Progenitor cell of endocrine pancreas (in vitro differentiated cells): ENCODE data around the gene SCARF2. TPM values are rescaled to one million over a fixed set of nuclear protein-coding genes. Genes with fewer than 3 reads are reported as not detected.

Experiments
- DNase-seq: peaks from one replicate; pipeline ENCODE4 v3.0.0; 2021; ENCODE audit warnings: low spot score; ENCODE audit not compliant: unreplicated experiment
- H3K27ac Mint-ChIP-seq: 2 replicates; pipeline ENCODE4 v1.8.0; 2021; ENCODE audit warnings: mild to moderate bottlenecking, moderate library complexity, mixed read lengths
- H3K27me3 Mint-ChIP-seq: 2 replicates; pipeline ENCODE4 v1.8.0; 2021; ENCODE audit warnings: mixed read lengths
- H3K36me3 Mint-ChIP-seq: 2 replicates; pipeline ENCODE4 v1.8.0; 2022; ENCODE audit warnings: mixed read lengths; ENCODE audit not compliant: insufficient read depth
- H3K4me1 Mint-ChIP-seq: 2 replicates; pipeline ENCODE4 v1.8.0; 2021; ENCODE audit warnings: low read depth, mixed read lengths
- H3K4me3 Mint-ChIP-seq: 2 replicates; pipeline ENCODE4 v1.8.0; 2021; ENCODE audit warnings: low read depth, mild to moderate bottlenecking, moderate library complexity, mixed read lengths
- H3K9me3 Mint-ChIP-seq: 2 replicates; pipeline ENCODE4 v1.8.0; 2021; ENCODE audit warnings: low read depth, mixed read lengths
- CTCF ChIP-seq: fragments of 200-600 bp; sonication (generic); IDR thresholded peaks from one replicate; pipeline ENCODE4 v1.5.0; 2021; ENCODE audit warnings: antibody characterized with exemption, mild to moderate bottlenecking; ENCODE audit not compliant: unreplicated experiment
- total RNA-seq: library from RNA; stranded (reverse); gene quantifications from 2 replicates; pipeline ENCODE4 v1.2.1, GENCODE V29; 2021

Gene SCARF2
- total RNA-seq, 1 donor from 2014 or later, result 14.4 TPM

DNA sequence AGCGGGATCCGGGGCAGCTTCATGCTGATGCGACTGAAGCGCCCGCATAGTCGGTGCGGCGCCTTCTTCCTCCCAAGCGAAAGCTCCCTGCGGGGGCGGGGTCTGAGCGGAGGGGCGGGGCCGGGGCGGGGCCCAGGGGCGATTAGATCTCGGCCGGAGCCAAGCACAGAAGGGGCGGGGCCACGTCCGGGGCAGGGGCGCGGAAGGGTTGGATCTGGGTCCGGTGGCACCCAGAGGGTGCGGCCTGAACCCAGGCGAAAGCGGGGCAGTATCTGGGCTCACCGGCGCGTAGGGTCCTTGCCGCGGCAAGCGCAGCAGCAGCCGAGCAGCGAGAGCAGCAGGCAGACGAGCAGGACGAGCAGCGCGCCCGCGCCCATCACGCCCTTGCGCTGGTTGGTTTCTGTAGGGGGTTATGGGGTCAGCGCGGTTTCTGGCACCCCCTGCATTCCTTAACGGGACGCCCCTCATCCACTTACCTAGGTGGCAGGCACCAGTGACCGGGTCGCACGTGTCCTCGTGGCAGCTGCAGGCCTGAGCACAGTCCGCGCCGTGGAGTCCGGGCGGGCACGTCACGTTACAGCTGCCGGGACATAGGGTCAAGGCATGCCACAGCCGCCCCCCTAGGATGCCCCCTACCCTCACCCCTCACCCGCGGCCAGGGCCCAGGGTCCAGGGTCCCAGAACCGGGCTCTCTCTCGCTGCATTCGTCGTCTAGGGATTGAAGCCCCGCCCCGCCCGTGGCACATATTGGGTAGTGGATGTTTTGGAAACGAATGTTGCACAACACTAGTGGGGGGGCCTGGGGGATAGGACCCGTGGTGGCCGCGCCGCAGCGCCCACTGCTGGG is 8.1 kb downstream of the SCARF2 start:
- no peak overlapping the region for H3K27ac Mint-ChIP-seq
- no peak for TF ChIP-seq CTCF
- no peaks in the 10 kb centered on the region for H3K4me1 Mint-ChIP-seq
- H3K27me3 Mint-ChIP-seq, result peaks cover 34% of the 10 kb centered on the region
- H3K36me3 Mint-ChIP-seq, result peaks cover 16% of the 10 kb centered on the region
- no peaks in the 10 kb centered on the region for H3K9me3 Mint-ChIP-seq
- H3K4me3 Mint-ChIP-seq, result no peak overlapping the region
- DNase-seq, result no peak

DNA sequence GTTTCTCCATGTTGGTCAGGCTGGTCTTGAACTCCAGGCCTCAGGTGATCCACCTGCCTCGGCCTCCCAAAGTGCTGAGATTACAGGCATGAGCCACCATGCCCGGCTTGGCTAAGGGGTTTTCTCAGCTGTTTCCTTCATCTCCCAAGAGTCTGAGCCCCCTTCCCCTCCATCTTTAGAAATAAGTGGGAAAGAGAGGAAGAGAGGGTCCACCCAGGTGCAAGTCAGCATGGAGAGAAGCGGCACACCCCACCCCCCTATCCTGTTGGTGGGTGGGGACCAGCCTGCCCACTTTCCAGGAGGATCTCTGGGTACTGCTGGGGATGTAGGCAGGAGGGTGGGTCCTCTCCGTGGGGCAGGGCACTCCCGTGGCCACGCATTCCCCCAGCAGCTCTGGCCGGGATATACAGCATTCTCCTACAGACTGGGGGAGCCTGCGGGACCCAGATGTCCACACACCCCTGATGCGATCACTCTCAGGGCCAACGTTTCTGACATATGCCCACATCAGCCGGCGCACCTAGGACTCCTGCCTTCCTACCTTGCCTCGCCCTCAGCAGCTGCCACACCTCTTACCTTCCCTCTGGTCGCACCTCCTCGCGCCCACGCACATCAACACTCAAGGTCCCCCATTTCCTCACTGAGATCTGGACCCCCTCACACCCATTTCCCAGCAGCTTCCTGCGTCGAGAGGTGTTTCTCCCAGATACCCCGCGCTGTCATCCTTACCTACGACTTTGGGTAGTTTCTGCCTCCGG is 8.9 kb downstream of the SCARF2 start:
- peaks cover 17% of the 10 kb centered on the region for H3K36me3 Mint-ChIP-seq
- no peak for TF ChIP-seq CTCF
- no peaks in the 10 kb centered on the region for H3K4me1 Mint-ChIP-seq
- no peak overlapping the region for H3K4me3 Mint-ChIP-seq
- no peaks in the 10 kb centered on the region for H3K9me3 Mint-ChIP-seq
- peaks cover 26% of the 10 kb centered on the region for H3K27me3 Mint-ChIP-seq
- no peak overlapping the region for H3K27ac Mint-ChIP-seq
- no peak for DNase-seq

GRCh38 chr22:20427945-20428417 is 9.6 kb downstream of the SCARF2 start:
- Mint-ChIP-seq H3K27me3 (peaks cover 22% of the 10 kb centered on the region), H3K9me3 (no peaks in the 10 kb centered on the region), H3K27ac (no peak overlapping the region), H3K36me3 (peaks cover 19% of the 10 kb centered on the region), H3K4me3 (no peak overlapping the region), H3K4me1 (no peaks in the 10 kb centered on the region)
- no peak for TF ChIP-seq CTCF
- no peak for DNase-seq

DNA sequence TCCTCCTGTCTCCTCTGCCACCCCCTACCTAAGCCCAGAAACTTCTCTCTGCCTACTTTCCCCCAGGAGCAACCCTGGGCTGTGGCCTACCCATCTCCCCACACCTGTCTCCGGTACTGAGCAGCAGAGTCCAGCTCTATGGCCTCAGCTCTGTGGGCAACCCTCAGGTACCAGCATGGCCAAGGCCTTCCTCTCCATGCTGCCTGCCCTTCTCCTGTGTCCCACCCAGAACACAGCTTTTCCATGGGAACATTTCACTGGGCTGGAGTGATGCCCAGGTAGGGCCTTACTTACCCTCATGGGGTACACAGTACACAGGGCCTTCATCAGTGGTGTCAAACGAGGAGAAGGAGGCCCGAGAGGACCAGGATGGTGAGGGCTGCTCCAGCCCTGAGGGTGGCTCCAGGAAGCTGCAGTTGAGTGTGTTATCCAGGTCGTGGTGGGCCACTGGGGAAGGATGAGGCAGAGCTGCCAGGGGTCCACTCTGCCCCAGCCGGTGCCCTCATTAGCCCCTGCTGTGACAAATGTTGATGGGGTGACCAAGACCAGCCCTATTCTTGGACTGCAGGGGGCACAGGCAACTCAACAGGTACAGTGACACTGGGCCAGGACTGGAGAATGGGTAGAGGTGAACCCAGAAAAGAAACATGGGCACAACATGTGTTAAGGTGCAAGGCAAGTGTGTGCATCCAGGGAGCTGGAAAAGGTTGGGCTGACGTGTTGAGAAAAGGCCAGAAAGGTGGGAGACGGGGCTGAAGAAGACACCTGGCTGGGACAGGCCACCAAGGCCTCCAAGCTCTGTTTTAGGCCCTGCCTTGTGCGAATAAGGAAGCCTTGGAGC is 10.3 kb downstream of the SCARF2 start:
- peaks cover 18% of the 10 kb centered on the region for H3K36me3 Mint-ChIP-seq
- peaks cover 16% of the 10 kb centered on the region for H3K27me3 Mint-ChIP-seq
- no peaks in the 10 kb centered on the region for H3K9me3 Mint-ChIP-seq
- TF ChIP-seq CTCF, result no peak
- H3K27ac Mint-ChIP-seq, result no peak overlapping the region
- no peak overlapping the region for H3K4me3 Mint-ChIP-seq
- no peaks in the 10 kb centered on the region for H3K4me1 Mint-ChIP-seq
- DNase-seq, result no peak

DNA sequence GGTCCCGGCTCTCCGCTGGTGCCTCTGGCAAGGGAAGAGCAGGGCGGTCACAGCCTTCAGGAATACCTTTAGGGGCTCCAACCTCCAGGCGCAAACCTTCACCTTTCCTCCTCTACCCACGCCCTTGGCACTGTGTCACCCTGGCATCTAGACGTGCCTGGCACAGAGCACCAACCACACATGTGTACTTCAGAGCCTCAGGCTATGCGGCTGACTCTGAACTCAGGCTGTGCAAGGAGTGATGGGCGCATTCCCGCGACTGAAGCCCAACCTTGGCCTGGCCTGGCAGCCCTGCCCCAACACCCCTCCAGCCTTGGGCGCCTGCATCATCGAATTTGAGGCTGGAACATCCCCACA is 11.4 kb downstream of the SCARF2 start:
- H3K27me3 Mint-ChIP-seq, result peaks cover 8% of the 10 kb centered on the region
- DNase-seq, result no peak
- H3K9me3 Mint-ChIP-seq, result no peaks in the 10 kb centered on the region
- H3K27ac Mint-ChIP-seq, result no peak overlapping the region
- no peak overlapping the region for H3K4me3 Mint-ChIP-seq
- H3K4me1 Mint-ChIP-seq, result no peaks in the 10 kb centered on the region
- TF ChIP-seq CTCF, result no peak
- H3K36me3 Mint-ChIP-seq, result peaks cover 18% of the 10 kb centered on the region
